Measurements from ENCODE around the gene REG1B. TPM values are rescaled to one million over a fixed set of nuclear protein-coding genes. Genes with fewer than 3 reads are reported as not detected.

The REG1B gene
- total RNA-seq, 1 donor from 2014 or later = not detected

DNA sequence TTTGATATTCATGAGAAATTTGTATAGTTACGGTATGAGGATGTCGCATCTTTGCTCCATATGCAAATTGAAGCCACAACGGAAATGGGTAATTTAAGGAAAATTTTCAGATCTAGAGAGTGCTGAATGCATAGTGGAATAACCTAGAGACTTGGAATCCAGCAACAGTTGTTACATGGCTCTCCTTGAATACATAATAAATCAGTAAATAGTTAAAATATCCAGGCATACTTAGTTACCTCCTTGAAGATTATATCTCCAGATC lies 37.9 kb upstream of the REG1B start:
- Mint-ChIP-seq H3K4me1 (ENCODE audit: low read depth) (no peaks in the 10 kb centered on the region), H3K27me3 (ENCODE audit: low read depth) (no peaks in the 10 kb centered on the region), H3K36me3 (ENCODE audit: low read depth) (no peaks in the 10 kb centered on the region), H3K4me3 (ENCODE audit: unreplicated experiment) (no peak overlapping the region), H3K27ac (ENCODE audit: unreplicated experiment) (no peak overlapping the region), H3K9me3 (ENCODE audit: low read depth) (no peaks in the 10 kb centered on the region)
- no peak for DNase-seq (ENCODE audit: low spot score)
- TF ChIP-seq, protein P1, sequence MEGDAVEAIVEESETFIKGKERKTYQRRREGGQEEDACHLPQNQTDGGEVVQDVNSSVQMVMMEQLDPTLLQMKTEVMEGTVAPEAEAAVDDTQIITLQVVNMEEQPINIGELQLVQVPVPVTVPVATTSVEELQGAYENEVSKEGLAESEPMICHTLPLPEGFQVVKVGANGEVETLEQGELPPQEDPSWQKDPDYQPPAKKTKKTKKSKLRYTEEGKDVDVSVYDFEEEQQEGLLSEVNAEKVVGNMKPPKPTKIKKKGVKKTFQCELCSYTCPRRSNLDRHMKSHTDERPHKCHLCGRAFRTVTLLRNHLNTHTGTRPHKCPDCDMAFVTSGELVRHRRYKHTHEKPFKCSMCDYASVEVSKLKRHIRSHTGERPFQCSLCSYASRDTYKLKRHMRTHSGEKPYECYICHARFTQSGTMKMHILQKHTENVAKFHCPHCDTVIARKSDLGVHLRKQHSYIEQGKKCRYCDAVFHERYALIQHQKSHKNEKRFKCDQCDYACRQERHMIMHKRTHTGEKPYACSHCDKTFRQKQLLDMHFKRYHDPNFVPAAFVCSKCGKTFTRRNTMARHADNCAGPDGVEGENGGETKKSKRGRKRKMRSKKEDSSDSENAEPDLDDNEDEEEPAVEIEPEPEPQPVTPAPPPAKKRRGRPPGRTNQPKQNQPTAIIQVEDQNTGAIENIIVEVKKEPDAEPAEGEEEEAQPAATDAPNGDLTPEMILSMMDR (IDR thresholded peaks at IDR 0.05) = no peak

DNA sequence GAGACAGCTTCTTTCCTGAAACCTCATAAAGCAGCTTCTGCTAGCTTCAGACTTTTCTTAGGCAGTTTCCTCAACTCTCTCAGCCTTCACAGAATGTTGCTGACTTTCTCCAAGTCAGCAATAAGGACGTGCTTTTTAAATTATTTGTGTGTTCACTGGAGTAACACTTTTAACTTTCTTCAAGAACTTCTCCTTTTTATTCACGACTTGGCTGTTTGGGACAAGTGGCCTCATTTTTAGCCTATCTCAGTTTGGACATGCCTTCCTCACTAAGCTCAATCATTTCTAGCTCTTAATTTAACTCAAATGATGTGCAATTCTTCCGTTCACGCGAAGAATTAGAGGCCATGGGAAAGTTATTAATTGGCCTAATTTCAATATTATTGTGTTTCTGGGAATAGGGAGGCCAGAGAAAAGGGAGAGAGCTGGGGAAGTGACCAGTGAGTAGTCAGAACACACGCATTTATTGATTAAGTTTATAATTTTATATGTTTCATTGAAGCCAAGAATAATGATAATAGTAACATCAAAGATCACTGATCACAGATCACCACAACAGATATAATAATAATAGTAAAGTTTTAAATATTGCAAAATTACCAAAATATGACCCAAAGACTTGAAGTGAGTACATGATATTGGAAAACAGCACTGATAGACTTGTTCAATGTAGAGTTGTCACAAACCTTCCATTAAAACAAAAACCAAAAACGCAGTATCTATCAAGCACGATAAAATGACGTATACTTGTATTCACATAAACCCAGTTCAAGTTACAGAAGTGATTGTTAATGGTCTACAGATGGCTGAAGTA lies 37.3 kb upstream of the REG1B start:
- Mint-ChIP-seq H3K27ac (ENCODE audit: unreplicated experiment) (no peak overlapping the region), H3K27me3 (ENCODE audit: low read depth) (no peaks in the 10 kb centered on the region), H3K36me3 (ENCODE audit: low read depth) (no peaks in the 10 kb centered on the region), H3K4me3 (ENCODE audit: unreplicated experiment) (no peak overlapping the region), H3K9me3 (ENCODE audit: low read depth) (no peaks in the 10 kb centered on the region), H3K4me1 (ENCODE audit: low read depth) (no peaks in the 10 kb centered on the region)
- DNase-seq (ENCODE audit: low spot score) = no peak
- TF ChIP-seq, protein P1 (IDR thresholded peaks at IDR 0.05) = no peak

DNA sequence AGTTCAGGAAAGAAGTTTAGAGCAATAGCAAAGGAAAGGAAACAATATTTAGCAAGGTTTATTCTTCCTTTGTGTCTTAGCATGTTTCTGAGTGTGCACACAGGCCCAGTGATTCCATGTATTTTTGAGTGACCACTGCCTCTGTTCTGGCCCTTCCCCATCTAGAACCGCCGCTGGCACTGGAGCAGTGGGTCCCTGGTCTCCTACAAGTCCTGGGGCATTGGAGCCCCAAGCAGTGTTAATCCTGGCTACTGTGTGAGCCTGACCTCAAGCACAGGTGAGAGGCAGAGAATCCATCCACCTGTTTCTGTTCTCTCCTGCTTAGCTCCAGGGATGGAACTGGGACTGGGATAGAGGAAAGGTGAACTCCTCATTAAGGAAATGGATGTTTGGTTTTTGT lies 34.9 kb upstream of the REG1B start:
- Mint-ChIP-seq H3K36me3 (ENCODE audit: low read depth) (no peaks in the 10 kb centered on the region), H3K27me3 (ENCODE audit: low read depth) (no peaks in the 10 kb centered on the region), H3K4me1 (ENCODE audit: low read depth) (no peaks in the 10 kb centered on the region), H3K9me3 (ENCODE audit: low read depth) (no peaks in the 10 kb centered on the region), H3K27ac (ENCODE audit: unreplicated experiment) (no peak overlapping the region), H3K4me3 (ENCODE audit: unreplicated experiment) (no peak overlapping the region)
- TF ChIP-seq, protein P1 (IDR thresholded peaks at IDR 0.05) = no peak
- DNase-seq (ENCODE audit: low spot score) = no peak

DNA sequence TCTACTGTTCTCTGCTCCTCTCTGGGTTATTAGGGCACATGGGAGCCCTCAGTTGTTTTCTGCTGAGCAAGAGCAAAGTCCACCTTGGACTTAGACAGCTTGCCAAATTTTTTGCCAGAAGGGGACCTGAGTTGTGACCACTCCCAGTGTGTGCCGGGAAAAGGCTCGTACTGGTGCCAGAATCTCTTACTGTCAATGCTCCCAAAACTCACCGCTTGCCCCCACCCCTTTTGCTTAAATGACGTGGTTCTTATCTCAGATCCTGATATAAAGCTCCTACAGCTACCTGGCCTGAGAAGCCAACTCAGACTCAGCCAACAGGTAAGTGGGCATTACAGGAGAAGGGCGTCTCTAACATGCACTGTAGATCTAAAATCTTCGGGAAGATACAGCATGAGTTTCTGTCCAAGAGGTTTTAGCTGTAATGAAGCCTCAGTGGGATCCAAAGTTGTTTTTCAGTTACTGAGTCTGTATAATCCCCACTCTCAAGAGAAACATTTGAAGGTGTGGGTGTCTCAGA lies 32.5 kb upstream of the REG1B start, which contains the start of gene REG1A:
REG1A (plus strand) TSS at position 295 of the 520 bp plus-strand sequence. CDS start 374 bp downstream, outside the sequence.
- no peak for DNase-seq (ENCODE audit: low spot score)
- no peaks in the 10 kb centered on the region for H3K9me3 Mint-ChIP-seq (ENCODE audit: low read depth)
- TF ChIP-seq, protein P1 (IDR thresholded peaks at IDR 0.05) = no peak
- H3K4me3 Mint-ChIP-seq (ENCODE audit: unreplicated experiment) = no peak within 1 kb of the TSS
- no peak within 1 kb of the TSS for H3K27ac Mint-ChIP-seq (ENCODE audit: unreplicated experiment)
- H3K36me3 Mint-ChIP-seq (ENCODE audit: low read depth) = no peaks in the 10 kb centered on the region
- H3K4me1 Mint-ChIP-seq (ENCODE audit: low read depth) = no peaks in the 10 kb centered on the region
- no peaks in the 10 kb centered on the region for H3K27me3 Mint-ChIP-seq (ENCODE audit: low read depth)

DNA sequence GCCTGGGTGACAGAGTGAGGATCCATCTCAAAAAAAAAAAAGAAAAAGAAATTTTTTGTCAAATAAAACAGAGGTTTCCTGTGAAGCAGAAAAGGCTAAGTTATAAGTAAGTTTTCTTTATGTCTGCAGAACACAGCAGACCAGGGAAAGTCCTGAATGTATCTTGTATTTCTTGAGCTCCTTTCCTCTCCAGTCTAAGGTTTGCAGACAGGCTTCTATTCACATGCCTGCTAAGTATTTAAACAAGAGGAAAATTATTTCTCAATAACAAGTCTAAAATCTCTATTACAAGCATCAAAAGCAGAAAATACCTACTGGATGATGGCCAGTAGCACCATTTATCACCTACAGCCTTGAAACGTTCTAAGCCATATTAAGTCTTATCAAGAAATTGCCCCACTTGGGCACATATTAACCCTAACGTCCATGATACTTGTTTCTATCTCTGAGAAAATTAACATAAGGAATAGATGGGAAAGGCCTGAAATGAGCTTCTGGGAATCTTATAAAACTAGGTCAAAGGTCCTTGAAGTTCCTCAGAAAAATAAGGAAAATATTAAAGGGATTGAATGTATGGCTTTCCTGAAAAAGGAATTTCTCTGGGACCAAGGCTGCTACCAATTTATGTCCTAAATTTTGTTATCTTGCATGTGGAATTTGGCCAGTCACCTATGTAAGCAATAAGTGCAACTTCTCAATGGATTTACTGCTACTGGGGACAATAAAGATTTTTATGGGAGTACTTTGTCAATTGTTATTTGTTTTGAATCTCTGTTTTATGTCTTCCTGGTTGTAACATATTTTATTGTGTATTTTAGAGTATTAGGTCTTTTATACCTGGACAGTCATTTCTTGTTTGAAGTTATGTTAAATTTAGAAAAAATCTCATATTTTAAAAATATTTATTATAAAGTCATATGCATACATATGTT lies 29.5 kb upstream of the REG1B start:
- DNase-seq (ENCODE audit: low spot score) = no peak
- Mint-ChIP-seq H3K27me3 (ENCODE audit: low read depth) (no peaks in the 10 kb centered on the region), H3K27ac (ENCODE audit: unreplicated experiment) (no peak overlapping the region), H3K4me3 (ENCODE audit: unreplicated experiment) (no peak overlapping the region), H3K4me1 (ENCODE audit: low read depth) (no peaks in the 10 kb centered on the region), H3K36me3 (ENCODE audit: low read depth) (no peaks in the 10 kb centered on the region), H3K9me3 (ENCODE audit: low read depth) (no peaks in the 10 kb centered on the region)
- TF ChIP-seq, protein P1 (IDR thresholded peaks at IDR 0.05) = no peak

Measured in chondrocyte (in vitro differentiated cells).